DND-41 (cell line): ENCODE results near the gene ZDHHC17.

Experiments used
- ATAC-seq: fragments of 200-7000 bp; cut with Tn5 transposase; 3 replicates; pipeline ENCODE4 v1.9.1; 2021; ENCODE audit warnings: low read depth; ENCODE audit not compliant: insufficient read depth
- DNase-seq: peaks from one replicate; pipeline ENCODE4 v3.0.0-alpha.2; 2020
- H2AFZ ChIP-seq: 2 replicates; pipeline ENCODE4 v1.6.0; 2012; ENCODE audit warnings: low read depth, low read length
- H3K27ac ChIP-seq: 2 replicates; pipeline ENCODE4 v1.5.1; 2012; ENCODE audit warnings: low read length, inconsistent platforms
- H3K27me3 ChIP-seq: fragments of 200-600 bp; sonication (generic); 2 replicates; pipeline ENCODE4 v1.6.0; 2012; ENCODE audit warnings: low read length, mild to moderate bottlenecking, inconsistent platforms; ENCODE audit not compliant: insufficient read depth, poor library complexity
- H3K36me3 ChIP-seq: 2 replicates; pipeline ENCODE4 v1.5.1; 2012; ENCODE audit warnings: low read length, inconsistent platforms; ENCODE audit not compliant: insufficient read depth
- H3K4me1 ChIP-seq: 2 replicates; pipeline ENCODE4 v1.5.1; 2012; ENCODE audit warnings: mild to moderate bottlenecking, low read length; ENCODE audit not compliant: insufficient read depth
- H3K4me2 ChIP-seq: 2 replicates; pipeline ENCODE4 v1.6.0; 2012; ENCODE audit warnings: mild to moderate bottlenecking, moderate library complexity, low read length, inconsistent platforms; ENCODE audit not compliant: insufficient read depth
- H3K4me3 ChIP-seq, 2 experiments: fragments of 200-600 bp in 1 of 2; shearing (Covaris generic) in 1 of 2; 2 replicates each; pipeline ENCODE4 v1.5.1; 2012 to 2016; ENCODE audit warnings: inconsistent platforms in 2 of 2, low read length in 2 of 2, mild to moderate bottlenecking in 2 of 2, low read depth in 1 of 2, moderate library complexity in 1 of 2
- H3K79me2 ChIP-seq: 2 replicates; pipeline ENCODE4 v1.6.0; 2012; ENCODE audit warnings: low read length, inconsistent platforms; ENCODE audit not compliant: insufficient read depth
- H3K9ac ChIP-seq: 2 replicates; pipeline ENCODE4 v1.6.0; 2012; ENCODE audit warnings: low read depth, mild to moderate bottlenecking, inconsistent platforms, low read length, moderate library complexity
- H3K9me3 ChIP-seq: 2 replicates; pipeline ENCODE4 v1.5.1; 2012; ENCODE audit warnings: low read length, moderate library complexity, mild to moderate bottlenecking, inconsistent platforms; ENCODE audit not compliant: insufficient read depth, severe bottlenecking
- H4K20me1 ChIP-seq: 2 replicates; pipeline ENCODE4 v1.6.0; 2012; ENCODE audit warnings: low read length; ENCODE audit not compliant: insufficient read depth
- CTCF ChIP-seq: IDR thresholded peaks from 2 replicates; pipeline ENCODE4 v1.5.1; 2012; ENCODE audit warnings: borderline replicate concordance, low read length, moderate library complexity, mild to moderate bottlenecking; ENCODE audit not compliant: poor library complexity, severe bottlenecking; ENCODE audit errors: extremely low read depth
- EZH2 ChIP-seq: IDR thresholded peaks from 3 replicates; pipeline ENCODE4 v1.6.1; 2012; ENCODE audit warnings: borderline replicate concordance, low read depth, mild to moderate bottlenecking, moderate library complexity, low read length, inconsistent platforms; ENCODE audit not compliant: severe bottlenecking

Gene ZDHHC17

GRCh38 chr12:76896274-76896673 lies 132.4 kb downstream of the ZDHHC17 start:
- DNase-seq (no peak), ATAC-seq (no peak)
- Histone ChIP-seq H3K27me3 (no peaks in the 10 kb centered on the region), H3K36me3 (no peaks in the 10 kb centered on the region), H3K4me1 (peaks cover 8% of the 10 kb centered on the region), H3K79me2 (no peaks in the 10 kb centered on the region), H3K27ac (no peak overlapping the region), H3K9me3 (no peaks in the 10 kb centered on the region), H3K4me2 (no peak overlapping the region), H2AFZ (no peak overlapping the region), H4K20me1 (no peaks in the 10 kb centered on the region), H3K9ac (no peak overlapping the region), H3K4me3 (no peak overlapping the region)
- TF ChIP-seq EZH2 (no peak), CTCF (no peak)

- Histone ChIP-seq H3K79me2 (no peaks in the 10 kb centered on the region), H3K4me1 (peaks cover 30% of the 10 kb centered on the region), H3K9me3 (no peaks in the 10 kb centered on the region), H3K27ac (no peak overlapping the region), H4K20me1 (no peaks in the 10 kb centered on the region), H3K36me3 (no peaks in the 10 kb centered on the region), H3K4me3 (no peak overlapping the region), H3K4me2 (no peak overlapping the region), H3K27me3 (no peaks in the 10 kb centered on the region), H3K9ac (no peak overlapping the region), H2AFZ (no peak overlapping the region)
- TF ChIP-seq EZH2 (no peak), CTCF (no peak)
- no peak for DNase-seq
- no peak for ATAC-seq
Measured at GRCh38 chr12:76898442-76898841, 134.5 kb downstream of the ZDHHC17 start.

GRCh38 chr12:76899522-76899921 lies 135.6 kb downstream of the ZDHHC17 start:
- H3K9ac ChIP-seq = no peak overlapping the region
- TF ChIP-seq EZH2 = no peak
- no peaks in the 10 kb centered on the region for H3K79me2 ChIP-seq
- H3K4me1 ChIP-seq = peaks cover 30% of the 10 kb centered on the region
- H3K4me3 ChIP-seq = no peak overlapping the region
- H3K9me3 ChIP-seq = no peaks in the 10 kb centered on the region
- no peak for DNase-seq
- H3K36me3 ChIP-seq = no peaks in the 10 kb centered on the region
- no peaks in the 10 kb centered on the region for H4K20me1 ChIP-seq
- H3K27ac ChIP-seq = no peak overlapping the region
- ATAC-seq = no peak
- H3K4me2 ChIP-seq = no peak overlapping the region
- H2AFZ ChIP-seq = no peak overlapping the region
- H3K27me3 ChIP-seq = no peaks in the 10 kb centered on the region

- TF ChIP-seq CTCF (no peak), EZH2 (no peak)
- Histone ChIP-seq H3K4me3 (no peak overlapping the region), H3K9ac (no peak overlapping the region), H3K27ac (no peak overlapping the region), H3K36me3 (no peaks in the 10 kb centered on the region), H3K9me3 (no peaks in the 10 kb centered on the region), H3K27me3 (no peaks in the 10 kb centered on the region), H4K20me1 (no peaks in the 10 kb centered on the region), H3K4me2 (peak overlapping the region; percentile 37; the same call in 1 of the 2 replicates), H3K4me1 (peaks cover 30% of the 10 kb centered on the region), H3K79me2 (no peaks in the 10 kb centered on the region), H2AFZ (no peak overlapping the region)
- ATAC-seq (peak; percentile 82), DNase-seq (no peak)
Measured at GRCh38 chr12:76901628-76902380, 137.9 kb downstream of the ZDHHC17 start.
